GM06990 (cell line): ENCODE results near the gene SYNGR2.

ENCODE experiments used
- DNase-seq: peaks from one replicate; pipeline ENCODE4 v3.0.0-alpha.2; 2011; ENCODE audit not compliant: insufficient read length; ENCODE audit errors: extremely low read depth
- H3K27me3 ChIP-seq: replicated peaks from 2 replicates; pipeline ENCODE4 v1.6.0; 2011; ENCODE audit warnings: low read length; ENCODE audit not compliant: control insufficient read depth, insufficient read depth
- H3K36me3 ChIP-seq: 2 replicates; pipeline ENCODE4 v1.5.1; 2011; ENCODE audit warnings: low read length; ENCODE audit not compliant: control insufficient read depth, insufficient read depth
- H3K4me3 ChIP-seq: replicated peaks from 2 replicates; pipeline ENCODE4 v1.5.1; 2011; ENCODE audit warnings: low read depth, mild to moderate bottlenecking, control low read depth, low read length
- TF ChIP-seq, protein P1 (sequence below): IDR thresholded peaks from 2 replicates; pipeline ENCODE4 v1.5.1; 2011; ENCODE audit warnings: low read length, control low read depth, mild to moderate bottlenecking, inconsistent platforms; ENCODE audit not compliant: insufficient read depth, poor library complexity, severe bottlenecking

Gene SYNGR2

DNA sequence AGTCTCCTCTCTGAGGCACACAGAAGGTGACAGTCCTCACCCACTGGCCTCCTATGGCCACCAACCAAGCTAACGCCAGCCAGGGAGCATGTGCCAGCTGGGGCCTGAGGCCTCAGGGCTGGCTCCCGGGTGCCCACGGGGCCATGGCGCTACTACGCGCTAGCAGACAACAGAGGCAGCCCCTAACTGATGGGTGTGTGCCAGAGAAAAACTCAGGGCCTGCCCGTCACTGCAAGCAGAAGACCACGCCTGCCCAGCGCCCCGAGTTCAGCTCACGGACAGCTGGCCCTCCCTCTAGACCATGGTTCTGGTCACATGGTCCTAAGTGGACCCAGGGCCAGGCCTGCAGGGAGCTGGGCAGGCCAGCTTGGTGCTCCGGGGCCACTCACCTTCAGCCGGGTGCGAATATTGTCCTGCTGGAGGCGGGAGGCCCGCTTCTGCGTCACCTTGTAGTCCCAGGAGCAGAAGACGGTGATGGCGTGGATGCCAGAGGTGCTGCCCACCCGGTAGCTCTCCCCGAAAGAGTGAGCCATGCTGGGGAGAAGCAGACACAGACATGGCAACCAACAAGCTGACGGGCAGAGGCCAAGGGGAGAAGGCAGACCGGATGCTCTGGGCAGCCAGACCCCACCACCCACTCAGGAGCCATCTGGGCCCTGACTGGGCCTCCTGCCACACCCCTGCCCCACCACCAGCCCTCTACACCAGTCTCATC lies 46.0 kb upstream of the SYNGR2 start:
- H3K36me3 ChIP-seq: peaks cover 52% of the 10 kb centered on the region
- no peak for DNase-seq
- TF ChIP-seq, protein P1, sequence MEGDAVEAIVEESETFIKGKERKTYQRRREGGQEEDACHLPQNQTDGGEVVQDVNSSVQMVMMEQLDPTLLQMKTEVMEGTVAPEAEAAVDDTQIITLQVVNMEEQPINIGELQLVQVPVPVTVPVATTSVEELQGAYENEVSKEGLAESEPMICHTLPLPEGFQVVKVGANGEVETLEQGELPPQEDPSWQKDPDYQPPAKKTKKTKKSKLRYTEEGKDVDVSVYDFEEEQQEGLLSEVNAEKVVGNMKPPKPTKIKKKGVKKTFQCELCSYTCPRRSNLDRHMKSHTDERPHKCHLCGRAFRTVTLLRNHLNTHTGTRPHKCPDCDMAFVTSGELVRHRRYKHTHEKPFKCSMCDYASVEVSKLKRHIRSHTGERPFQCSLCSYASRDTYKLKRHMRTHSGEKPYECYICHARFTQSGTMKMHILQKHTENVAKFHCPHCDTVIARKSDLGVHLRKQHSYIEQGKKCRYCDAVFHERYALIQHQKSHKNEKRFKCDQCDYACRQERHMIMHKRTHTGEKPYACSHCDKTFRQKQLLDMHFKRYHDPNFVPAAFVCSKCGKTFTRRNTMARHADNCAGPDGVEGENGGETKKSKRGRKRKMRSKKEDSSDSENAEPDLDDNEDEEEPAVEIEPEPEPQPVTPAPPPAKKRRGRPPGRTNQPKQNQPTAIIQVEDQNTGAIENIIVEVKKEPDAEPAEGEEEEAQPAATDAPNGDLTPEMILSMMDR: no peak
- H3K4me3 ChIP-seq: no peak overlapping the region
- no peaks in the 10 kb centered on the region for H3K27me3 ChIP-seq

DNA sequence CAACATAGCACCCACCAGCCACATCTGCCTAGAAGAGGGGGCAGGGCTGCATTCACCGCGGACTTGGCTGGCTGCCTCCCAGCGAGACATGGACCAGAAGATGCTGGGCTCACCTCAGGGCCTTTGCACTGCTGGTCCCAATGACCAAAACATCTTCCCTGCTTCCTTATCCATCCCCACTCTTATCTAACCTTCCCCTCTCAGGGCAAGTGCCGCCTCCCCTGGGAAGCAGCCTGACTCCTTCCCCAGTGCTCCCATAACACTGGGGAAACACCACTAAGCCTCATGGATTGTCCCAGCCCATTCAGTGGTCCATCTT lies 45.5 kb upstream of the SYNGR2 start:
- Histone ChIP-seq H3K36me3 (peaks cover 48% of the 10 kb centered on the region), H3K27me3 (no peaks in the 10 kb centered on the region), H3K4me3 (no peak overlapping the region)
- TF ChIP-seq, protein P1: no peak
- no peak for DNase-seq

DNA sequence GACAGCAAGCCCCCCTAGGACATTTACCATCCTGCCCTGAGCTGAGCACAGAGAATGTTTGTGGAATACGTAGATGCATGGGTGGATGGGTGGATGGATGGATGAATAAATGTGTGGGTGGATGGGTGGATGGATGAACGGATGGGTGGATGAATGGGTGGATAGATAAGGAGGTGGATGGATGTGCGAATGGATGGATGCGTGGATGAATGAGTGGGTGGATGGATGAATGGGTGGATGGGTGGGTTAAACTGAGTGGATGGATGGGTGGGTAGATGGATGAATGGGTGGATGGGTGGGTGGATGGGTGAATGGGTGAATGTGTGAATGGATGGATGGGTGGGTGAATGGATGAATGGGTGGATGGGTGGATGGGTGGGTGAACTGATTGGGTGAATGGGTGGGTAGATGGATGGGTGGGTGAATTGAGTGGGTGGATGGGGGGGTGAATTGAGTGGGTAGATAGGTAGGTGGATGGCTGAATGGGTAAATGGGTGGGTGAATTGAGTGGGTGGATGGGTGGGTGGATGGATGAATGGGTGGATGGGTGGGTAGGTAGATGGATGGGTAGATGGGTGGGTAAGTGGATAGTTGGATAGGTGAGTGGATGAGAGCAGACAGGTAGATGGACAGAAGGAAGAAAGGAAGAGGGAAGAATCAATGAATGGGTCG lies 45.0 kb upstream of the SYNGR2 start:
- TF ChIP-seq, protein P1: no peak
- H3K4me3 ChIP-seq: no peak overlapping the region
- H3K27me3 ChIP-seq: no peaks in the 10 kb centered on the region
- H3K36me3 ChIP-seq: peaks cover 45% of the 10 kb centered on the region
- no peak for DNase-seq

DNA sequence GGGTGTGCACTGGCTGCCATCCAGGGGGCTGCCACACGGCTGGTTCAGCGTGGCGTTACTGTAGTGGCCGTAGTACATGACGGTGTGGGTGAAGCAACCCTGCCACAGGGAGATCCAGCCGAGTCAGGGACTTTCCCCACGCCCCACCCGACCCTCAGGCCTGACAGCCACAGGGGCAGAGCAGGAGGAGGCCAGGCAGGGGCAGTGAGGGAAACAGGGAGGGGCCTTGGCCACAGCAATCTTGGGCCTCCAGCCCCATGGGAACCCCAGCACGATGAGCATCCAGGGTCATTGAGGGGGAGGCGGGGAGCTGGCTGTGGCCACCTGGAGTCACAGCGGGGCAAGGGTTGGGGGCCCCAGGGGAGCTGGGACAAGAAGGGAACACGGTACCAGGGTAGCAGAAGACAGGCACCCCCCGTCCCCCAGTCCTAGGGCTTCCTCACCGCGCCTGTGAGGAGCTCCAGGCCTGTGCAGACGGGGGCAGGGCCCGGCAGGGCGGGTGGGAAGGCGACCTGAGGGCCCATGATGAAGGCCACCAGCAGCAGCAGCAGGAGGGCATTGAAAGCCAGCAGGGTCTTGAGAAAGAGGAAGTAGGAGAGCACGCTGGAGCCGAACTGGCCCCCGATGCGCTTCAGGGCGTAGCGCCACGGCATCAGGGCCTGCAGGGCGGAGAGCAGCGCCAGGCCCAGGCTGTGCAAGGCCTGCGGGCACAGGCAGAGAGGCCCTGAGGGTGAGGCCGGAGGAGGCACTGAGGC lies 44.1 kb upstream of the SYNGR2 start:
- no peaks in the 10 kb centered on the region for H3K27me3 ChIP-seq
- peak overlapping the region; percentile 91 for H3K4me3 ChIP-seq
- peaks cover 37% of the 10 kb centered on the region for H3K36me3 ChIP-seq
- TF ChIP-seq, protein P1: no peak
- peak; percentile 91 for DNase-seq

DNA sequence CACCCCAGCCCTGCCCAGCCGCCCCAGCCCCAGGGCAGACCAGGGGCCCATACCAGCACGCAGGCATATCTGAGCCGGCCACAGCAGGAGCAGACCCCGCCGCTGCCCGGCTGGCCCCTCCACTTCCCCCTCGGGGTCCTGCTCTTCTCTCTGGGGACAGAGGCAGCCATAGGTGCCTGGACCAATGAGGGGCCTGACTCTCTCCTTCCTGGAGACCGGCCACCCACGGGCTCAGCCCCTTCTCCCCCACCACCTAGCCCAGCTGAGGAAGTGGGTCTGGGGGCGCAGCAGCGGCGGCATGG lies 43.6 kb upstream of the SYNGR2 start:
- H3K36me3 ChIP-seq: peaks cover 35% of the 10 kb centered on the region
- peak overlapping the region; percentile 91 for H3K4me3 ChIP-seq
- no peaks in the 10 kb centered on the region for H3K27me3 ChIP-seq
- TF ChIP-seq, protein P1: no peak
- no peak for DNase-seq
